KOPT-K1 (cell line): ENCODE results near the gene PRPF38B.

Experiments
- H3K27ac ChIP-seq: fragments of 200-600 bp; sonication (generic); 2 replicates; pipeline ENCODE4 v1.5.1; 2016; ENCODE audit warnings: antibody characterized with exemption, mild to moderate bottlenecking, low read depth, low read length; ENCODE audit not compliant: poor library complexity, severe bottlenecking
- H3K36me3 ChIP-seq: fragments of 200-600 bp; sonication (generic); 2 replicates; pipeline ENCODE4 v1.5.1; 2017; ENCODE audit warnings: antibody characterized with exemption, mild to moderate bottlenecking, low read length, moderate library complexity; ENCODE audit not compliant: insufficient read depth
- H3K9me3 ChIP-seq: fragments of 200-600 bp; sonication (generic); 2 replicates; pipeline ENCODE4 v1.5.1; 2017; ENCODE audit warnings: antibody characterized with exemption, low read length, mild to moderate bottlenecking; ENCODE audit not compliant: insufficient read depth, poor library complexity, severe bottlenecking

PRPF38B gene

DNA sequence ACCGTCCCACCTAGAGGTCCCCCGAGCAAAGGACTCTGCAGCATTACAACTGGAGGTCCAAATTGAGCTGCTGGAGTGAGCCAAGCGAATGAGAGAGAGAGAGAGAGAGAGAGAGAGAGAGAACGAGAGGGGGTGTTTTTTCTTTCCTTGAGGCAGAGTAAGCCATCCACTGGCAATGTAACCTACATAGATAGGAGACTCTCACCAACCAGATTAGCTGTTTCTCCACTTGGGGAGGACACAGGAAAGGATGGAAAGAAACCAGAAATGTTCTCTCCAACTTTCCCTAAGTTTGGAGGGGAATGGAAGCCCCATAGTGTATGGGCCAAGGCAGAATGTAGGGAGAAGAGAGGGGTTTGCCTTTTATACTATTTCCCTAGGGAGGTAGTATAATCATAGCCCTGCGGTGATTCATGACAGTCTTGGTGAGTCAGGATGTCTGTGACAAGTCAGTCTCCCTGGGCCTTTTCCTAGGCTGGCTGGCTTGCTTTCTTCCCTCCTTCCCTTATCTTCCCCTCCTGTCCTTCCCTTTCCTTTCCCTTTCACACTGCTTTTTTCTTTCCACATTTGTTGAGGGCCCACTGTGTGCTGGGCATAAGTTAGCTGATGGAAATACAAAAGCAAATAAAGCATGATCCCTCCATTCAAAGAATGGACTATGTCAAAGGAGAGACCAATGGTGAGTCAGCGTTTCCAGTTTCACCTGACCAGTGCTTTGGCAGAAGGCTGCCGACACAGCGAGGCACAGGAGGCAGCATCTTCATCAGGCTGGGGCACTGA is 27.7 kb downstream of the PRPF38B start:
- Histone ChIP-seq H3K27ac (no peak overlapping the region), H3K36me3 (no peaks in the 10 kb centered on the region), H3K9me3 (no peaks in the 10 kb centered on the region)

DNA sequence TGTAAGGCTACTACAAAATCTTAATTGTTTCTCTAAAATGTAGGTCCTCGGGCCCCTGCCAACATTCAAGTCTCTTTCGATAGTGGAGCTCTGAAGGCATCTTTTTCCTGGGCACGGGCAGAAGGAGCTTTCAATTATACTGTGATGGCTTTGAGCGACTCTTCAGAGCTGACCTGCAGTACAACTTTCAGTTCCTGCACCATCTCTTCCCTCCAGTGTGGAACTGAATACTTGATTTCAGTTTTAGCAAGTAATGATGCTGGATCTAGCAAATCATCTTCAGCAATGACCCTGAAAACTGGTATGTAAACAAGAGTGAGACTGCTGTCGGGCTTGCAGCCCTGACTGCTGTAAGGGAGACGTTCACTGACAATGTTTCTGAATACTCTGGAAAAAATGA is 30.2 kb downstream of the PRPF38B start:
- no peaks in the 10 kb centered on the region for H3K9me3 ChIP-seq
- H3K27ac ChIP-seq, result no peak overlapping the region
- H3K36me3 ChIP-seq, result no peaks in the 10 kb centered on the region

GRCh38 chr1:108725906-108726305 is 33.8 kb downstream of the PRPF38B start:
- Histone ChIP-seq H3K36me3 (no peaks in the 10 kb centered on the region), H3K27ac (no peak overlapping the region), H3K9me3 (no peaks in the 10 kb centered on the region)

GRCh38 chr1:108728327-108728923 is 36.3 kb downstream of the PRPF38B start:
- H3K27ac ChIP-seq, result no peak overlapping the region
- H3K36me3 ChIP-seq, result no peaks in the 10 kb centered on the region
- no peaks in the 10 kb centered on the region for H3K9me3 ChIP-seq

DNA sequence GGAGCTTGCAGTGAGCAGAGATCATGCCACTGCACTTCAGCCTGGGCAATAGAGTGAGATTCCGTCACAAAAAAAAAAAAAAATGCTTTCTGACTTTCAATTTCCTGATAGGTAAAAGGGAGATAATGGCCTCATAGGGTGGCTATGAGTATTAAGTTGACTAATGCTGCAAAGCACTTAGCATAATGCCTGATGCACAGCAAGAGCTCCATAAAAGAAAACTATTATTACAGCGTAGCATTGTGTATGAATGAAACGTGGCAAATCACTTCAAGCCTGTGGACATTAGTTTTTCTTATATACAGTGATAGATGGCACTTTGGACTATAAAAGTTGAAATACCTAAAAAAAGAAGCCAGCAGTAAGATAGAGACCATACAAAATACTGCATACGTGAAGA is 37.4 kb downstream of the PRPF38B start:
- Histone ChIP-seq H3K27ac (no peak overlapping the region), H3K9me3 (no peaks in the 10 kb centered on the region), H3K36me3 (no peaks in the 10 kb centered on the region)

DNA sequence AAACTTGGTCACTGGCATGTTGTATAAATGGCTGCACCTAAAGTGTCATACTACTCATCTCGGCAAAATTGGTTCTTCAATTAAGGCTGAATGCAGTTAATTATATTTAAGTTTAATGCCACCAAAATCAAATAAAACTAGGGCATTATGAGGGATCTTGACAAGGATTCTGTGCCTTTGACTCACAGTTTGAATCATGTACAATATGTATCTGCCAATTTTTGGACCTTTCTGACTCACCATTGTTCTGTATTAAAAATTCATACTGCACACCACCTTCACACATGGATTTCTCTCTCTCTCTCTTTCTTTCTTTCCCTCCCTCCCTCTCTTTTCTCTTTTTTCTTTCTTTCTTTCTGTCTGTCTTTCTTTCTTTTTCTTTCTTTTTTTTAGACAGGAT is 40.3 kb downstream of the PRPF38B start:
- Histone ChIP-seq H3K36me3 (no peaks in the 10 kb centered on the region), H3K27ac (no peak overlapping the region), H3K9me3 (no peaks in the 10 kb centered on the region)

DNA sequence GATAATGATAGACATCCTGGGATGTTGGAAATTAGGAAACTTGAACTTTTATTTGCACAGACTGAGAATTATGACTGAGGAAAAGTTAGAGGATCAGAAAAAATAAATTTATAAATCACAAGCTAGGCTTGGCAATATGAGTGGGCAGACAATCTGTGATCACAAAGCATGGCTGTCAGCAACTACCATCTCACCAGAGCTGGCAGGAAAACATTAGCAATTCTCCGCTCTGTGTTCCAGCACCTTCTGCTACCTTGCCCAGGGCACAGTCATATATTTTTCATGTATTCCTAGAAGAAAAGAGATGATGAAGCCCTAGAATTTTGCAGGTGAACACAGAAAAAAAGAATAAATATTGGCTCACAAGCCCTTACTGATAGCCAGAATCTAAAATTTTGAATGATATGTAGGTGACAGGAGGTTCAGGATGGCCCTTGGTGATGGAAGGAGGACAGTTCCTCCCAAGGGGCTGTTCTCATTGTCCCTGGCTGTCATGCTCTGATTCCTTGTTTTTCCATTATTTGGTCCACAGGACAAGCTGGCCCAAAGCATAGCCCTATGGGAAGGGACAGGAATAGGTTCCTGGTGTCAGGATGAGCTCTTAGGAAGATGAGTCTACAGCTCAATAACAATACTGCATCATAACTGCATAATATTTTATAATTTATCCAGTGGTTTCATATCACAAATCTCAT is 42.2 kb downstream of the PRPF38B start:
- Histone ChIP-seq H3K27ac (no peak overlapping the region), H3K36me3 (no peaks in the 10 kb centered on the region), H3K9me3 (no peaks in the 10 kb centered on the region)

- Histone ChIP-seq H3K36me3 (no peaks in the 10 kb centered on the region), H3K9me3 (no peaks in the 10 kb centered on the region), H3K27ac (no peak overlapping the region)
Measured at GRCh38 chr1:108742253-108742652, 50.1 kb downstream of the PRPF38B start.

GRCh38 chr1:108745980-108746381 is 53.9 kb downstream of the PRPF38B start:
- Histone ChIP-seq H3K27ac (peak overlapping the region; percentile 78), H3K9me3 (no peaks in the 10 kb centered on the region)

DNA sequence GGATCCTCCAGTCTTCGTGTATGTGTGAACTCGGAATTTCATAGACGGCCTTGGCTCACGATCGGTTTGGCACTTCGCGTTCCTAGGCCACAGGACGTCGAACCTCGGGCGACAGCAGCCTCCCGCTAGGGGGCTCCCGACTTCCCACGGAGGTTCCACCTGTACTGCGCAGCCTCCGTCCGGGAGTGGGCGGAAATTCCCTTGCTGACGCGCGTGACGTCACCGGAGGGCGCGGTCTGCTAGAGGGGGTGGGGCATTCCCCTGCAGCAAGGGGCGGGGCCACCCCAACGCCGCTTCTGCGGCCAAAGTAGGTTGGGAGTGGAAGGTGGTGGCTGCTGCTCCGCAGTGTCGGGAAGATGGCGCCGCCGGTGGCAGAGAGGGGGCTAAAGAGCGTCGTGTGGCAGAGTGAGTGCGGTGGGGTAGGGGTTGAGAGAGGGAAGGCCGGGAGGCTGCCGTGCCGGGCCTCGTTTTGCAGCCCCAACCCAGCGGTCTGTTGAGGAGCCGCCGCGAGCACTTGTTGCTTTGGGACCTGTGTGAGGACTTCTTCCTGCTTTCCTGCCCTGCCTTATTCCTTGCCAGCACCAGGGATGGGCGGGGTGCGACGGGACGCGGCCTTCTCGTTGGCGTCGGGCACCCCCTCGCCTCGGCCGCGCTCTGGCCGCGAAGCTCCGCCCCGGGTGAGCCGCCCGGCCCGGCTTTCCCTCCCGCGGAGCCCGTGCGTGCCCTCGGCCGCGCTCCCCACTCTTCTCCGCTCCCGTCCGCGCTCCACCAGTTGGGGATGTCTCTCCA is 54.5 kb downstream of the PRPF38B start, which contains the start of gene STXBP3:
TSS of gene STXBP3 (plus strand) at position 293 of the 789 bp plus-strand sequence. CDS start at position 357, 64 bp downstream.
- H3K36me3 ChIP-seq, result 0 out of 2 replicates have a peak, but pooled peaks cover 7% of the 10 kb centered on the region

More at GRCh38 chr1:108745980-108746381, 53.9 kb downstream of the PRPF38B start:
- 0 out of 2 replicates have a peak, but pooled peaks cover 6% of the 10 kb centered on the region for H3K36me3 ChIP-seq

GRCh38 chr1:108747171-108747850 is 55.2 kb downstream of the PRPF38B start:
- H3K27ac ChIP-seq, result peak overlapping the region; percentile 78
- H3K36me3 ChIP-seq, result peaks cover 9% of the 10 kb centered on the region
- H3K9me3 ChIP-seq, result no peaks in the 10 kb centered on the region

More for the DNA sequence above, 54.5 kb downstream of the PRPF38B start, which contains the start of gene STXBP3:
- H3K27ac ChIP-seq, result peak within 1 kb of the TSS; percentile 78
- no peaks in the 10 kb centered on the region for H3K9me3 ChIP-seq

DNA sequence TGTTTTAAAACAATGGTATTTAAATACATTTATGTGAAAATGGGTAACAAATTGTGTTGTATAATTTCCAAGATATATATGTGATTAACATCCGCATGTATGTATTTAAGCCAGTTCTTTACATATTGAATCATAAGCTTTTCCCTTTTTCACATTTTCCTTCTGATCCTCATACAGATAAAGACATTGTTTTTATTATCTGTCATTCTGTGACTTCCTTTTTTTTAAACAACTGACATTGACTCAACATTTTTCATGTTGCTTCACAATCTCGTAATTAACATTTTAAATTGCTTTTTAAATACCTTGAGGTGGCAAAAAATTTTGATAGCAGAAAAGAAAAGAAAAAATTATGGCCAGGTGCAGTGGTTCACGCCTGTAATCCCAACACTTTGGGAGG is 55.8 kb downstream of the PRPF38B start:
- peaks cover 14% of the 10 kb centered on the region for H3K36me3 ChIP-seq
- no peaks in the 10 kb centered on the region for H3K9me3 ChIP-seq
- H3K27ac ChIP-seq, result no peak overlapping the region

DNA sequence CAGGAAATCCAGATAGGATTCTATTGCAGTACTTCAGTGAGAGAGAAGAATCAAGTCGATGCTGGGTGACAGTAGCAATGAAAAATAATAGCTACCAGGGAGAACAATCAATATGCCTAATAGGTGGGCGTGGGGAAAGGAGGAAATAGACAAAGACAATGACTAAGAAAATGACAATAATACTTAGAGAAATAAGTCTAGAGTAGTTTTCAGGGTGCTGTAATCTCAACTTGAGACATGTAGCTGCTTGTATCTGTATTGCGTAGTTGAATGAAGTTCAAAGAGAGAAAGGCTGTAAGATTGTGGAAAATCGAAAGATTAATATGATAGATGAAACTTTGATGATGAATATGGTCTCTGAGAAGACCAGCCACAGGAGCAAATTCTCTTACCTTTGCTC is 57.0 kb downstream of the PRPF38B start:
- Histone ChIP-seq H3K27ac (no peak overlapping the region), H3K9me3 (no peaks in the 10 kb centered on the region), H3K36me3 (peaks cover 23% of the 10 kb centered on the region)

DNA sequence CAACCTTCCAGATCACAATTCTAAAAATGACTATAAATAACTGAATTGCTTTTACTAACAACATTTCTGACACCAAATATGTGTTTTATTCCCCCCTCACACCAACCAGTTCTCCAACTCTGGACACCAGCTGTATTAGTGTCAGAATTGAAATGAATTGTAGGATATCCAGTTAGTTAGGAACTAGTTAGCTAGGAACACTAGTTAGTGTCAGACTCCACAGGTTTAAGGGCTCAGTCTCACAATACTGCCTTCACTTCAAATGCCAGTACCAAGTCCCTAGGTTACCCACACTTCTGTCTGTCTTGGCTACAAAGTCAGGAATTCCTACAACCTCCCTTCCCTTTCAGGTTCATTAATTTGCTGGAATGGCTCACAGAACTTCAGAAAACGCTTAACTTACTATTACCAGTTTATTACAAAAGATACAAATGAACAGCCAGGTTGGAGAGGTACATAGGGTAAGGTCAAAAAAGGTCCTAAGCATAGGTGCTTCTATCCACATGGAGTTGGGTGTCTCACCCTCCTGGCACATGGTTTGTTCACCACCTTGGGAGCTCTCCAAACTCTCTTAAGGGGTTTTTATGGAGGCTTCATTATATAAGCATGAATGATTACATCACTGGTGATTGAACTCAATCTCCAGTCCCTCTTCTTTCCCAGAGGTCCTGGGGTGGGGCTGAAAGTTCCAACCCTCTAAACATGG is 58.5 kb downstream of the PRPF38B start:
- Histone ChIP-seq H3K27ac (no peak overlapping the region), H3K9me3 (no peaks in the 10 kb centered on the region), H3K36me3 (peaks cover 35% of the 10 kb centered on the region)
